CD4-positive, alpha-beta memory T cell (primary cell): ENCODE data around the gene BMP2K. TPM values are rescaled to one million over a fixed set of nuclear protein-coding genes. Genes with fewer than 3 reads are reported as not detected.
"Not testable (repeated sequence)": the region's sequence is repeated elsewhere in the genome, so short reads cannot be mapped to it uniquely, and the experiment has no call there.

ENCODE experiments used
- CTCF ChIA-PET: fragments of 350-600 bp; sonication (Branson Sonifier 250); formaldehyde crosslinking; loops from one replicate; lab custom pipeline; 2021; ENCODE audit warnings: inconsistent platforms; ENCODE audit not compliant: partially characterized antibody; lab: Charles Lee
- POLR2A ChIA-PET: fragments of 350-600 bp; sonication (Branson Sonifier 250); formaldehyde crosslinking; loops from one replicate; lab custom pipeline; 2021; ENCODE audit not compliant: partially characterized antibody; lab: Charles Lee
- DNase-seq, 5 donors: peaks; one replicate each; pipeline versions ENCODE4 v3.0.0 to v3.0.0-alpha.2; 2020 to 2022; ENCODE audit warnings: mixed read lengths in 1 of 5
- H3K27ac ChIP-seq: one replicate; pipeline ENCODE4 v1.7.0; 2013; ENCODE audit warnings: low read depth, low read length
- H3K27me3 ChIP-seq: 2 replicates; pipeline ENCODE4 v1.7.0; 2013; ENCODE audit warnings: mild to moderate bottlenecking, low read length, moderate library complexity; ENCODE audit not compliant: insufficient read depth
- H3K36me3 ChIP-seq: 2 replicates; pipeline ENCODE4 v1.7.0; 2013; ENCODE audit warnings: mild to moderate bottlenecking, low read length, moderate library complexity; ENCODE audit not compliant: insufficient read depth
- H3K4me1 ChIP-seq: 2 replicates; pipeline ENCODE4 v1.7.0; 2013; ENCODE audit warnings: mild to moderate bottlenecking, low read length, moderate library complexity; ENCODE audit not compliant: insufficient read depth
- H3K4me3 ChIP-seq, 2 donors: one replicate each; pipeline ENCODE4 v1.7.0; 2013; ENCODE audit warnings: low read length in 2 of 2, mild to moderate bottlenecking in 1 of 2
- H3K9me3 ChIP-seq, 2 donors: one replicate each; pipeline ENCODE4 v1.7.0; 2013; ENCODE audit warnings: low read length in 2 of 2, control low read depth in 1 of 2; ENCODE audit not compliant: control insufficient read depth in 1 of 2
- H3K27ac Mint-ChIP-seq, 7 donors: one replicate each; pipeline ENCODE4 v1.8.0; 2020 to 2021; ENCODE audit warnings: mixed read lengths in 7 of 7, mild to moderate bottlenecking in 6 of 7, inconsistent platforms in 3 of 7, moderate library complexity in 3 of 7
- H3K27me3 Mint-ChIP-seq, 2 donors: one replicate each; pipeline ENCODE4 v1.8.0; 2020 to 2021; ENCODE audit warnings: mixed read lengths in 2 of 2
- H3K36me3 Mint-ChIP-seq, 2 donors: one replicate each; pipeline ENCODE4 v1.8.0; 2020 to 2021; ENCODE audit warnings: mixed read lengths in 2 of 2, inconsistent platforms in 1 of 2, mild to moderate bottlenecking in 1 of 2
- H3K4me1 Mint-ChIP-seq, 4 donors: one replicate each; pipeline ENCODE4 v1.8.0; 2020 to 2021; ENCODE audit warnings: mixed read lengths in 4 of 4, mild to moderate bottlenecking in 1 of 4
- H3K4me3 Mint-ChIP-seq, 8 donors: one replicate each; pipeline ENCODE4 v1.8.0; 2020 to 2021; ENCODE audit warnings: mixed read lengths in 8 of 8, mild to moderate bottlenecking in 7 of 8, moderate library complexity in 6 of 8, inconsistent platforms in 3 of 8
- H3K9me3 Mint-ChIP-seq, 8 donors: one replicate each; pipeline ENCODE4 v1.8.0; 2020 to 2021; ENCODE audit warnings: mixed read lengths in 8 of 8, mild to moderate bottlenecking in 5 of 8, inconsistent platforms in 3 of 8, moderate library complexity in 1 of 8
- intact Hi-C: fragments of 100-400 bp; cut with micrococcal nuclease; formaldehyde crosslinking; loops from one replicate; pipeline ENCODE4 v1.15.1; 2023
- polyA plus RNA-seq, 2 donors: library from polyadenylated mRNA; unstranded; fragments of 300-500 nt; fragmentation: Illumina TruSeq; gene quantifications; one replicate each; pipeline ENCODE4 v1.2.3, GENCODE V29; 2021
- total RNA-seq, 2 experiments: library from RNA; stranded (reverse); gene quantifications; one replicate each; pipeline ENCODE4 v1.2.3, GENCODE V29; 2021

The BMP2K gene
- total and polyA plus RNA-seq, 4 experiments from 2014 or later = 1.8 to 9.9 (median 5.8) TPM

- Histone ChIP-seq H3K4me1 (no peaks in the 10 kb centered on the region), H3K9me3 (no peaks in the 10 kb centered on the region), H3K27ac (no peak overlapping the region), H3K36me3 (no peaks in the 10 kb centered on the region), H3K27me3 (no peaks in the 10 kb centered on the region), H3K4me3 (no peak overlapping the region)
- no peaks in the 10 kb centered on the region for H3K27me3 Mint-ChIP-seq
- H3K27ac Mint-ChIP-seq = no peak overlapping the region
- CTCF ChIA-PET = no interaction called here
- H3K4me3 Mint-ChIP-seq = no peak overlapping the region
- H3K9me3 Mint-ChIP-seq = no peaks in the 10 kb centered on the region
- intact Hi-C loops = no loop called here
- no peaks in the 10 kb centered on the region for H3K4me1 Mint-ChIP-seq
- peaks cover 18 to 33% of the 10 kb centered on the region in 2 donors for H3K36me3 Mint-ChIP-seq
- POLR2A ChIA-PET = no interaction called here
- DNase-seq = no peak
Measured at GRCh38 chr4:78827191-78827590, 51.0 kb downstream of the BMP2K start.

GRCh38 chr4:78829296-78829695 is 53.1 kb downstream of the BMP2K start:
- DNase-seq = no peak
- POLR2A ChIA-PET = no interaction called here
- Mint-ChIP-seq H3K27me3 (no peaks in the 10 kb centered on the region), H3K4me3 (no peak overlapping the region), H3K27ac (no peak overlapping the region), H3K4me1 (no peaks in the 10 kb centered on the region), H3K36me3 (peaks cover 18 to 33% of the 10 kb centered on the region in 2 donors), H3K9me3 (no peaks in the 10 kb centered on the region)
- no peak overlapping the region for H3K27ac ChIP-seq
- H3K36me3 ChIP-seq = no peaks in the 10 kb centered on the region
- CTCF ChIA-PET = no interaction called here
- no peaks in the 10 kb centered on the region for H3K4me1 ChIP-seq
- no peaks in the 10 kb centered on the region for H3K27me3 ChIP-seq
- no peak overlapping the region for H3K4me3 ChIP-seq
- no peaks in the 10 kb centered on the region for H3K9me3 ChIP-seq
- intact Hi-C loops = no loop called here

GRCh38 chr4:78839676-78840075 is 63.5 kb downstream of the BMP2K start:
- H3K36me3 ChIP-seq, H3K9me3 Mint-ChIP-seq, intact Hi-C loops, H3K27ac ChIP-seq, H3K4me1 Mint-ChIP-seq, H3K27me3 Mint-ChIP-seq, H3K27me3 ChIP-seq, H3K4me3 Mint-ChIP-seq, H3K27ac Mint-ChIP-seq, DNase-seq, H3K4me3 ChIP-seq, POLR2A ChIA-PET, H3K9me3 ChIP-seq, H3K4me1 ChIP-seq: not testable (repeated sequence)
- CTCF ChIA-PET = interaction anchor here (2.3 kb wide), 1 partner anchor 24 kb away, joined by 6 read pairs; no protein-coding TSS in a partner anchor
- peaks cover 4 to 27% of the 10 kb centered on the region in 2 donors for H3K36me3 Mint-ChIP-seq

- H3K27me3 Mint-ChIP-seq, DNase-seq, H3K4me1 ChIP-seq, H3K4me1 Mint-ChIP-seq, H3K36me3 ChIP-seq, H3K27ac ChIP-seq, POLR2A ChIA-PET, H3K4me3 Mint-ChIP-seq, H3K4me3 ChIP-seq, H3K9me3 ChIP-seq, H3K27me3 ChIP-seq, intact Hi-C loops, H3K27ac Mint-ChIP-seq, H3K9me3 Mint-ChIP-seq: not testable (repeated sequence)
- CTCF ChIA-PET = interaction anchor here (2.3 kb wide), 1 partner anchor 23 kb away, joined by 6 read pairs; no protein-coding TSS in a partner anchor
- peaks cover 4 to 24% of the 10 kb centered on the region in 2 donors for H3K36me3 Mint-ChIP-seq
Measured at GRCh38 chr4:78840286-78840685, 64.1 kb downstream of the BMP2K start.

- Mint-ChIP-seq H3K36me3 (peaks cover 2 to 10% of the 10 kb centered on the region in 2 donors), H3K9me3 (no peaks in the 10 kb centered on the region), H3K27me3 (no peaks in the 10 kb centered on the region), H3K27ac (no peak overlapping the region), H3K4me3 (no peak overlapping the region), H3K4me1 (no peaks in the 10 kb centered on the region)
- no peak overlapping the region for H3K4me3 ChIP-seq
- no peak for DNase-seq
- intact Hi-C loops = loop anchor here (5.0 kb wide), 1 partner anchor 68 kb away; the partner anchor contains the start of gene BMP2K
- H3K27me3 ChIP-seq = no peaks in the 10 kb centered on the region
- no peaks in the 10 kb centered on the region for H3K4me1 ChIP-seq
- H3K36me3 ChIP-seq = no peaks in the 10 kb centered on the region
- H3K9me3 ChIP-seq = no peaks in the 10 kb centered on the region
- ChIA-PET CTCF (no interaction called here), POLR2A (no interaction called here)
- H3K27ac ChIP-seq = no peak overlapping the region
Measured at GRCh38 chr4:78845472-78845871, 69.3 kb downstream of the BMP2K start.

GRCh38 chr4:78846258-78846657 is 70.1 kb downstream of the BMP2K start:
- no peaks in the 10 kb centered on the region for H3K4me1 ChIP-seq
- ChIA-PET CTCF (no interaction called here), POLR2A (no interaction called here)
- DNase-seq = no peak
- Mint-ChIP-seq H3K4me1 (no peaks in the 10 kb centered on the region), H3K9me3 (no peaks in the 10 kb centered on the region), H3K27ac (peak overlapping the region in 1 of 7 donors; percentile 22), H3K4me3 (no peak overlapping the region), H3K36me3 (peaks cover 2 to 10% of the 10 kb centered on the region in 2 donors), H3K27me3 (no peaks in the 10 kb centered on the region)
- no peaks in the 10 kb centered on the region for H3K27me3 ChIP-seq
- H3K27ac ChIP-seq = no peak overlapping the region
- no peaks in the 10 kb centered on the region for H3K9me3 ChIP-seq
- intact Hi-C loops = loop anchor here (5.0 kb wide), 1 partner anchor 69 kb away; the partner anchor contains the start of gene BMP2K
- no peaks in the 10 kb centered on the region for H3K36me3 ChIP-seq
- no peak overlapping the region for H3K4me3 ChIP-seq

GRCh38 chr4:78862314-78862737 is 86.2 kb downstream of the BMP2K start:
- ChIA-PET CTCF (interaction anchor here (1.2 to 3.3 kb wide), 10 partner anchors 8 to 903 kb away, joined by 3 to 10 read pairs (median 7); no protein-coding TSS in a partner anchor), POLR2A (no interaction called here)
- H3K27me3 ChIP-seq = no peaks in the 10 kb centered on the region
- no peak overlapping the region for H3K4me3 ChIP-seq
- no peaks in the 10 kb centered on the region for H3K9me3 Mint-ChIP-seq
- no peak overlapping the region for H3K4me3 Mint-ChIP-seq
- H3K27ac ChIP-seq = no peak overlapping the region
- DNase-seq = no peak
- H3K9me3 ChIP-seq = no peaks in the 10 kb centered on the region
- no peaks in the 10 kb centered on the region for H3K36me3 ChIP-seq
- no peaks in the 10 kb centered on the region for H3K4me1 ChIP-seq
- H3K36me3 Mint-ChIP-seq = peaks cover 0 to 1% of the 10 kb centered on the region in 2 donors
- intact Hi-C loops = loop anchor here (5.0 kb wide), 2 partner anchors 85 to 270 kb away; partner anchors contain the start of gene BMP2K
- no peaks in the 10 kb centered on the region for H3K27me3 Mint-ChIP-seq
- peak overlapping the region in 1 of 7 donors; percentile 1 for H3K27ac Mint-ChIP-seq
- peaks cover 0 to 4% (median 2%) of the 10 kb centered on the region in 4 donors for H3K4me1 Mint-ChIP-seq
